H1 (cell line): ENCODE data around the gene FBXL17. TPM values are rescaled to one million over a fixed set of nuclear protein-coding genes. Genes with fewer than 3 reads are reported as not detected.
"Not testable (repeated sequence)": the region's sequence is repeated elsewhere in the genome, so short reads cannot be mapped to it uniquely, and the experiment has no call there.

Experiments
- CTCF ChIA-PET: fragments of 300-600 bp; sonication (Branson Sonifier 250); formaldehyde crosslinking; loops from one replicate; lab custom pipeline; 2021; ENCODE audit not compliant: partially characterized antibody; lab: Charles Lee
- POLR2A ChIA-PET: fragments of 300-600 bp; sonication (Branson Sonifier 250); formaldehyde crosslinking; loops from one replicate; lab custom pipeline; 2021; ENCODE audit warnings: inconsistent platforms; ENCODE audit not compliant: partially characterized antibody; lab: Charles Lee
- DNase-seq, 2 experiments: peaks; one replicate each; pipeline versions ENCODE4 v3.0.0 to v3.0.0-alpha.2; 2010 to 2022; ENCODE audit warnings: low spot score in 2 of 2, low read depth in 1 of 2, mixed read lengths in 1 of 2
- FAIRE-seq: peaks from 2 replicates; lab custom pipeline; 2011; peaks lifted over from hg19 to GRCh38; lab: Jason Lieb, UNC
- H2AFZ ChIP-seq: 2 replicates; pipeline ENCODE4 v1.8.1; 2012; ENCODE audit warnings: low read length, inconsistent platforms
- H2AK5ac ChIP-seq: 2 replicates; pipeline ENCODE4 v1.6.1; 2013; ENCODE audit warnings: low read depth, low read length
- H2BK120ac ChIP-seq: replicated peaks from 2 replicates; pipeline ENCODE3; 2013; ENCODE audit warnings: low read depth, low read length, inconsistent platforms
- H2BK12ac ChIP-seq: 2 replicates; pipeline ENCODE4 v1.6.1; 2013; ENCODE audit warnings: low read depth, low read length
- H2BK15ac ChIP-seq: 2 replicates; pipeline ENCODE4 v1.6.1; 2013; ENCODE audit warnings: low read length
- H2BK20ac ChIP-seq: 2 replicates; pipeline ENCODE4 v1.6.1; 2013; ENCODE audit warnings: low read length
- H2BK5ac ChIP-seq: 2 replicates; pipeline ENCODE4 v1.6.1; 2013; ENCODE audit warnings: low read depth, low read length
- H3K14ac ChIP-seq: 2 replicates; pipeline ENCODE4 v1.6.1; 2013; ENCODE audit warnings: inconsistent platforms; ENCODE audit not compliant: insufficient read length
- H3K18ac ChIP-seq: 2 replicates; pipeline ENCODE4 v1.6.1; 2013; ENCODE audit warnings: low read length; ENCODE audit errors: extremely low read depth
- H3K23ac ChIP-seq: 2 replicates; pipeline ENCODE4 v1.6.1; 2013; ENCODE audit warnings: inconsistent platforms; ENCODE audit not compliant: insufficient read length
- H3K23me2 ChIP-seq: 2 replicates; pipeline ENCODE4 v1.6.1; 2013; ENCODE audit warnings: low read depth, low read length
- H3K27ac ChIP-seq: 2 replicates; pipeline ENCODE4 v1.6.1; 2011; ENCODE audit warnings: low read depth, low read length, inconsistent platforms
- H3K27me3 ChIP-seq, 4 experiments: replicated peaks in 1 of 4; 1 replicate in 1 of 4; 2 replicates in 3 of 4; pipeline versions ENCODE4 v1.6.1 to v1.8.1; 2011 to 2013; ENCODE audit warnings: low read length in 3 of 4, mild to moderate bottlenecking in 3 of 4, inconsistent platforms in 2 of 4, mixed read lengths in 2 of 4, moderate library complexity in 1 of 4; ENCODE audit not compliant: control insufficient read depth in 3 of 4, insufficient read depth in 3 of 4; ENCODE audit errors: extremely low read depth in 1 of 4
- H3K36me3 ChIP-seq, 4 experiments: 2 replicates each; pipeline versions ENCODE4 v1.6.1 to v1.8.1; 2011 to 2013; ENCODE audit warnings: mild to moderate bottlenecking in 4 of 4, low read length in 3 of 4, moderate library complexity in 2 of 4, control low read depth in 1 of 4, inconsistent platforms in 1 of 4; ENCODE audit not compliant: insufficient read depth in 4 of 4, control insufficient read depth in 2 of 4
- H3K4ac ChIP-seq: replicated peaks from 2 replicates; pipeline ENCODE3; 2013; ENCODE audit warnings: low read length, low read depth, mixed read lengths, inconsistent platforms; ENCODE audit not compliant: insufficient read length
- H3K4me1 ChIP-seq, 4 experiments: replicated peaks in 1 of 4; 1 replicate in 1 of 4; 2 replicates in 3 of 4; pipeline versions ENCODE4 v1.6.1 to v1.8.1; 2011 to 2013; ENCODE audit warnings: low read length in 3 of 4, inconsistent platforms in 2 of 4, mixed read lengths in 1 of 4; ENCODE audit not compliant: insufficient read depth in 4 of 4, control insufficient read depth in 3 of 4
- H3K4me2 ChIP-seq, 2 experiments: 2 replicates each; pipeline versions ENCODE4 v1.6.1 to v1.8.1; 2011 to 2013; ENCODE audit warnings: low read depth in 2 of 2, low read length in 2 of 2, control low read depth in 1 of 2, inconsistent platforms in 1 of 2, mild to moderate bottlenecking in 1 of 2; ENCODE audit not compliant: insufficient read depth in 1 of 2
- H3K4me3 ChIP-seq, 4 experiments: fragments of 200-600, 300-600 bp in 1 of 4; sonication (generic), shearing (Covaris generic), sonication (Bioruptor Twin) in 1 of 4; 2 replicates each; pipeline versions ENCODE4 v1.5.1 to v1.8.1; 2011 to 2016; ENCODE audit warnings: low read length in 4 of 4, low read depth in 3 of 4, control low read depth in 2 of 4, inconsistent platforms in 2 of 4, mild to moderate bottlenecking in 2 of 4, mixed read lengths in 1 of 4, moderate library complexity in 1 of 4; ENCODE audit not compliant: insufficient read depth in 2 of 4; ENCODE audit errors: extremely low read depth in 1 of 4
- H3K56ac ChIP-seq: replicated peaks from 2 replicates; pipeline ENCODE3; 2013; ENCODE audit warnings: low read depth, mild to moderate bottlenecking, mixed read lengths, low read length, inconsistent platforms; ENCODE audit not compliant: insufficient read length
- H3K79me1 ChIP-seq: 2 replicates; pipeline ENCODE4 v1.6.1; 2013; ENCODE audit warnings: low read depth, low read length, control low read depth
- H3K79me2 ChIP-seq, 2 experiments: 2 replicates each; pipeline versions ENCODE4 v1.6.1 to v1.8.1; 2012 to 2013; ENCODE audit warnings: low read length in 2 of 2, mild to moderate bottlenecking in 2 of 2, inconsistent platforms in 1 of 2; ENCODE audit not compliant: insufficient read depth in 2 of 2, control insufficient read depth in 1 of 2
- H3K9ac ChIP-seq, 4 experiments: replicated peaks in 1 of 4; 1 replicate in 1 of 4; 2 replicates in 3 of 4; pipeline versions ENCODE4 v1.6.1 to v1.8.1; 2011 to 2013; ENCODE audit warnings: low read depth in 3 of 4, low read length in 3 of 4, control low read depth in 2 of 4, mild to moderate bottlenecking in 2 of 4, moderate library complexity in 2 of 4, inconsistent platforms in 1 of 4; ENCODE audit errors: extremely low read depth in 1 of 4
- H3K9me3 ChIP-seq, 2 experiments: 2 replicates each; pipeline versions ENCODE4 v1.6.1 to v1.8.1; 2012 to 2013; ENCODE audit warnings: mild to moderate bottlenecking in 2 of 2, moderate library complexity in 2 of 2, control low read depth in 1 of 2, inconsistent platforms in 1 of 2, low read depth in 1 of 2, low read length in 1 of 2, mixed read lengths in 1 of 2; ENCODE audit not compliant: insufficient read depth in 2 of 2
- H4K20me1 ChIP-seq, 2 experiments: replicated peaks in 1 of 2; 2 replicates each; pipeline versions ENCODE3 to v1.8.1; 2011 to 2013; ENCODE audit warnings: inconsistent platforms in 2 of 2, low read length in 2 of 2, mild to moderate bottlenecking in 1 of 2; ENCODE audit not compliant: insufficient read depth in 2 of 2, control insufficient read depth in 1 of 2
- H4K5ac ChIP-seq: 2 replicates; pipeline ENCODE4 v1.6.1; 2013; ENCODE audit warnings: low read length, low read depth, mixed read lengths, inconsistent platforms; ENCODE audit not compliant: insufficient read length
- H4K8ac ChIP-seq: 2 replicates; pipeline ENCODE4 v1.8.0; 2013; ENCODE audit warnings: mild to moderate bottlenecking, moderate library complexity, low read length, inconsistent platforms; ENCODE audit not compliant: insufficient read depth; ENCODE audit errors: extremely low read depth
- H4K91ac ChIP-seq: replicated peaks from 2 replicates; pipeline ENCODE3; 2013; ENCODE audit warnings: low read length, mixed read lengths, inconsistent platforms; ENCODE audit not compliant: insufficient read length
- WGBS, 2 experiments: shearing (Covaris generic) in 1 of 2; methylation state at CpG; one replicate each; pipeline versions ENCODE4 v1.1.6 to v1.1.7; 2013 to 2015; ENCODE audit warnings: low lambda C conversion rate in 2 of 2, mixed read lengths in 2 of 2, inconsistent platforms in 1 of 2, low coverage in 1 of 2, missing lambda C conversion rate in 1 of 2; ENCODE audit not compliant: insufficient replicate concordance in 2 of 2, insufficient coverage in 1 of 2, insufficient read length in 1 of 2; ENCODE audit errors: extremely low coverage in 1 of 2, missing lambda C conversion rate in 1 of 2; 5-methylcytosine and 5-hydroxymethylcytosine counted together
- polyA plus RNA-seq, 7 experiments: library from polyadenylated mRNA; depleted of rRNA in 3 of 7; stranded (reverse) in 5 of 7; unstranded in 2 of 7; fragments of >200 nt in 5 of 7; fragments of 200-250 nt in 2 of 7; gene quantifications; 1 replicate in 5 of 7; 2 replicates in 1 of 7; 4 replicates in 1 of 7; pipeline versions ENCODE4 v1.2.1 to v1.2.3, GENCODE V29; 2011 to 2013; ENCODE audit warnings: missing spikeins in 2 of 7, mixed read lengths in 2 of 7
- total RNA-seq: library from RNA; stranded (reverse); fragmentation: NEBNext Ultra II Directional; extraction: Animal tissue kit (Norgen Biotek cat#: 25700); gene quantifications from 2 replicates; pipeline ENCODE4 v1.2.1, GENCODE V29; 2021

Gene FBXL17
- total and polyA plus RNA-seq, 2 of the 8 experiments (the other 6 are each of a cell fraction or from before 2014, with no cell fraction given): 0.35 to 4.3 TPM

DNA sequence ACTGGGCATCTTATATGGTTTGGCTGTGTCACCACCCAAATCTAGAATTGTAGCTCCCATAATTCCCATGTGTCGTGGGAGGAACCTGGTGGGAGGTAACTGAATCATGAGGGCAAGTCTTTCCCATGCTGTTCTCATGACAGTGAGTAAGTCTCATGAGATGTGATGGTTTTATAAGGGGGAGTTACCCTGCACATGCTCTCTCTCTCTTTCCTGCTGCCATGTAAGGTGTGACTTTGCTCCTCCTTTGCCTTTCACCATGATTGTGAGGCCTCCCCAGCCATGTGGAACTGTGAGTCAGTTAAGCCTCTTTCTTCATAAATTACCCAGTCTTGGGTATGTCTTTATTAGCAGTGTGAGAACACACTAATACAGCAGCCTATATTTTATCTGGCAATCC, 229.0 kb downstream of the FBXL17 start:
- H3K4me2 ChIP-seq, H3K23ac ChIP-seq, H4K91ac ChIP-seq, H2BK5ac ChIP-seq, H2BK120ac ChIP-seq, H3K9ac ChIP-seq, H3K14ac ChIP-seq, H2AK5ac ChIP-seq, H3K4ac ChIP-seq, H3K79me1 ChIP-seq, FAIRE-seq, POLR2A ChIA-PET, H3K23me2 ChIP-seq, H2BK15ac ChIP-seq, H2BK20ac ChIP-seq, H3K56ac ChIP-seq, DNase-seq, H3K9me3 ChIP-seq, H3K18ac ChIP-seq, H2AFZ ChIP-seq, H4K8ac ChIP-seq, H3K79me2 ChIP-seq, H2BK12ac ChIP-seq, H3K27me3 ChIP-seq, CTCF ChIA-PET, H3K4me1 ChIP-seq, H4K5ac ChIP-seq, H3K4me3 ChIP-seq, H4K20me1 ChIP-seq, H3K36me3 ChIP-seq, H3K27ac ChIP-seq: not testable (repeated sequence)
- 85% methylated on average over 1 of the region's 1 CpG; no CpG with 5 or more reads in 1 of the 2 experiments for WGBS, 2 experiments
